Renal cortex interstitium (tissue), 11 donors: ENCODE results near the gene UGT2B7. TPM values are rescaled to one million over a fixed set of nuclear protein-coding genes. Genes with fewer than 3 reads are reported as not detected.

ENCODE experiments used
- DNase-seq, 11 donors: peaks; one replicate each; pipeline ENCODE4 v3.0.0-alpha.2; 2013; ENCODE audit warnings: low read depth in 9 of 11, low spot score in 4 of 11; ENCODE audit errors: extremely low read depth in 1 of 11
- polyA plus RNA-seq, 3 donors: library from polyadenylated mRNA; unstranded; fragments of 120-200 nt; gene quantifications; one replicate each; pipeline ENCODE4 v1.2.1, GENCODE V29; 2013; ENCODE audit not compliant: insufficient read length in 3 of 3

Gene UGT2B7
- polyA plus RNA-seq, 3 donors, result 79.4 to 103 (median 101) TPM

GRCh38 chr4:69120870-69121269 is 24.6 kb downstream of the UGT2B7 start:
- no peak for DNase-seq

- DNase-seq, result no peak
Measured at GRCh38 chr4:69122476-69122875, 26.2 kb downstream of the UGT2B7 start.

DNA sequence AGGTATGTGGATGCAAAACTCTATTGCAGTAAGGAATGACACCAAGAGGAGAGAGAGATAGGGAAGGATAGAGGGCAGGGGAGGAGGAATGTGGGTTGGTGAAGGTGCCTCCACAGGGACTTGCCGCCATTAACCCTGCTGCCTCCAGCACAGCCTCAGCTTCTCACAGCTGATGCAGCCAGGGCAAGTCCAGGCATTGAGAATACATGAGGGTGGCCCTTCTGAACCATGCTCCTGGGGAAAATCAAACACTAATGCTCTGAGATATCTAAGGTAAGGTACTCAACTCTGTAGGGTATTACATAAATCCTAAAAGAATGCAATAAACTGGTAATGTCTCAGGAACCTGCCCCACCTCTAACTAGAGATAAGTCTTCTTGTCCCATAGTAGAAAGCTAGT is 28.7 kb downstream of the UGT2B7 start:
- no peak for DNase-seq

DNA sequence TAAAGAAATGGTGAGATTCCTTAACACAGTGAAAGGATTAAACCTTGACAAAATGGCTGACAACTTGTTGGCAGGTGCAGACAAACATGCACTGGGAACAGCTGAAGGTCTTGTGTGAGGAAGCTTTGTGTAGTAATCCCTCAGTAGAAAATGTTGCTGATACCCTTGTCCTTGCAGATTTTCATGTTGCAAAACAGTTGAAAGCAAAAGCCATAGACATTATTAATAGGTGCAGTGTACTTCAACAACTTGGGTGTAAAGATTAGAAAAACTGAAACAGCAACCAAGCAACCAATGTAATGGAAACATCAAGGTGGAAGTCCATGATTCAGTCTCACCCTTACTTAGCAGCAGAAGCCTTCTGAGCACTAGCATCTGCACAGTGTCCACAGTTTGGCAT is 29.8 kb downstream of the UGT2B7 start:
- DNase-seq, result no peak

GRCh38 chr4:69133993-69134392 is 37.7 kb downstream of the UGT2B7 start:
- no peak for DNase-seq

- DNase-seq, result no peak
Measured at GRCh38 chr4:69134471-69134870, 38.2 kb downstream of the UGT2B7 start.

- no peak for DNase-seq
Measured at GRCh38 chr4:69141320-69141719, 45.0 kb downstream of the UGT2B7 start.

- DNase-seq, result no peak
Measured at GRCh38 chr4:69147334-69147733, 51.1 kb downstream of the UGT2B7 start.

DNA sequence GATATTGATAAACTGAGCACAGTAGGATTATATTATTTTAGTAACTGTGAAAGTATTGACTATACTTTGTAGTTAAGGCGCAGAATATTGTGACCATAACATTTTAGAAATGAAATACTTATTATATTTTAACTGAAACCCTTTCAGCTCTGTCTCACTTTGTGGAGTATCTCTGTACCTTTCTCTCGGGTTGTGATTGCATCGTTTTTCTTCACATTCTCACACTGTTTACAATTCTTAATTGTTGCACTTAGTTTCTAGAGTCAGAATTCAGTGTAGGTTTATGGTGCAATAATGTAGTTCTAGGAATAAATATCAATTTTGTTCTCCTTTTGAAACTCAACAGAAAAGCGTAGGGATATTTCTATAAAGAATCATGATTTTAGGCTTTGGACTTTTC is 57.7 kb downstream of the UGT2B7 start:
- DNase-seq, result no peak

DNA sequence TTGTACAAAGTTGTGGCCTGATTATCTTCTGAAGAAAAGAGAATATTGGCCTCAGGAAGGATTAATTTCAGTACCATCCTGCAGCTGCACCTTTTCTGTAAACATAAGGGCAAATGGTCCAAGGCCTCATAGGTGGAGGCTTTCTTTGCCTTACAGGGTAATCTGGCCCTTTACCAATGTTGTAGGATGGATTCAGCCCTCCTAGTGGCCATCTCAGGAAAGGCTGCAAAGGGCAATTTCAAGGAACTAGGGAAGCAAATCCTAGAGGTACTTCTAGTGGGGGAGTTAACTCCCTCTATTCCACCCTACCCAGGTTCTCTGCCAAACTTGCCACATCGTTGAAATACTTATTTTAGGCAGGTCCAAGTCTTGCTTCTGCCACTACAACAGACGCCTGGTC is 60.6 kb downstream of the UGT2B7 start:
- DNase-seq, result no peak

Other genes starting within 250 kb of the UGT2B7 start
- gene UGT2A3, start 144.7 kb upstream of the UGT2B7 start, polyA plus RNA-seq, result 100 to 1,000 TPM in 1 of 3 donors, 10 to 100 TPM in 2; 56.1 to 117 (median 78.3) TPM
- gene UGT2B11, start 118.3 kb downstream of the UGT2B7 start, polyA plus RNA-seq, result 1 to 10 TPM in 2 of 3 donors, under 1 TPM in 1; 0.49 to 5.0 (median 1.4) TPM
- under 1 TPM in 1 of 3 donors, not detected in 2; 0.21 TPM for gene UGT2B28, start 184.0 kb downstream of the UGT2B7 start, polyA plus RNA-seq